Measurements from ENCODE around the gene MTR. TPM values are rescaled to one million over a fixed set of nuclear protein-coding genes. Genes with fewer than 3 reads are reported as not detected.
A peak's percentile ranks its signal among the peaks of the same experiment; 100 is the strongest.

MTR gene
- total RNA-seq, 6 experiments from 2014 or later: 9.4 to 15.4 (median 11.8) TPM

DNA sequence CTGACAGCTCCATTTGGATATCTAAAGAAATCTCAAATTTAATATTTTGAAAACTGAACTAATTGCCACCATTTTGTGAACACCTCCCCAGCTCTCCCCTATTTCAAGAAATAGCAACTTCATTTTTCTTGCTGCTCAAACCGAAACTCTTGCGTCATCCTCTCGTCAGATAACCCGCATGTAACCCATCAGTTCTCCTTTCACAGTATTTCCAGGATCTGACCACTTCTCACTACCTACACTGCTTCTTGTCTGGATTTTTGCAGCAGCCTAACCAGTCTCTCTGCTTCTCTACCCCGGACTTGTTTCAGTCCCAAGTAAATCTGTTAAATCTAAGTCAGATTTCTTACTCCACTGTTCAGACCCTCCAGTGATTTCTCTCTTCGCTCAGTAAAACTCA is 75.6 kb downstream of the MTR start:
- TF ChIP-seq, protein P1, sequence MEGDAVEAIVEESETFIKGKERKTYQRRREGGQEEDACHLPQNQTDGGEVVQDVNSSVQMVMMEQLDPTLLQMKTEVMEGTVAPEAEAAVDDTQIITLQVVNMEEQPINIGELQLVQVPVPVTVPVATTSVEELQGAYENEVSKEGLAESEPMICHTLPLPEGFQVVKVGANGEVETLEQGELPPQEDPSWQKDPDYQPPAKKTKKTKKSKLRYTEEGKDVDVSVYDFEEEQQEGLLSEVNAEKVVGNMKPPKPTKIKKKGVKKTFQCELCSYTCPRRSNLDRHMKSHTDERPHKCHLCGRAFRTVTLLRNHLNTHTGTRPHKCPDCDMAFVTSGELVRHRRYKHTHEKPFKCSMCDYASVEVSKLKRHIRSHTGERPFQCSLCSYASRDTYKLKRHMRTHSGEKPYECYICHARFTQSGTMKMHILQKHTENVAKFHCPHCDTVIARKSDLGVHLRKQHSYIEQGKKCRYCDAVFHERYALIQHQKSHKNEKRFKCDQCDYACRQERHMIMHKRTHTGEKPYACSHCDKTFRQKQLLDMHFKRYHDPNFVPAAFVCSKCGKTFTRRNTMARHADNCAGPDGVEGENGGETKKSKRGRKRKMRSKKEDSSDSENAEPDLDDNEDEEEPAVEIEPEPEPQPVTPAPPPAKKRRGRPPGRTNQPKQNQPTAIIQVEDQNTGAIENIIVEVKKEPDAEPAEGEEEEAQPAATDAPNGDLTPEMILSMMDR (IDR thresholded peaks at IDR 0.05): no peak
- no peak for DNase-seq
- no peaks in the 10 kb centered on the region for H3K9me3 ChIP-seq
- no peak overlapping the region for H3K27ac ChIP-seq
- intact Hi-C loops (cut with DNase I): no loop called here
- peaks cover 0 to 22% (median 4%) of the 10 kb centered on the region in 4 donors for H3K36me3 ChIP-seq
- H3K4me3 ChIP-seq: no peak overlapping the region
- H3K4me1 ChIP-seq: peaks cover 0 to 1% (median 0%) of the 10 kb centered on the region in 4 donors
- ATAC-seq: peak; percentile 36 to 57 (median 48)
- WGBS (ENCODE audit: insufficient coverage, low coverage, low lambda C conversion rate, missing lambda C conversion rate): 56% methylated on average over 6 of the region's 6 CpGs
- no peaks in the 10 kb centered on the region for H3K27me3 ChIP-seq

DNA sequence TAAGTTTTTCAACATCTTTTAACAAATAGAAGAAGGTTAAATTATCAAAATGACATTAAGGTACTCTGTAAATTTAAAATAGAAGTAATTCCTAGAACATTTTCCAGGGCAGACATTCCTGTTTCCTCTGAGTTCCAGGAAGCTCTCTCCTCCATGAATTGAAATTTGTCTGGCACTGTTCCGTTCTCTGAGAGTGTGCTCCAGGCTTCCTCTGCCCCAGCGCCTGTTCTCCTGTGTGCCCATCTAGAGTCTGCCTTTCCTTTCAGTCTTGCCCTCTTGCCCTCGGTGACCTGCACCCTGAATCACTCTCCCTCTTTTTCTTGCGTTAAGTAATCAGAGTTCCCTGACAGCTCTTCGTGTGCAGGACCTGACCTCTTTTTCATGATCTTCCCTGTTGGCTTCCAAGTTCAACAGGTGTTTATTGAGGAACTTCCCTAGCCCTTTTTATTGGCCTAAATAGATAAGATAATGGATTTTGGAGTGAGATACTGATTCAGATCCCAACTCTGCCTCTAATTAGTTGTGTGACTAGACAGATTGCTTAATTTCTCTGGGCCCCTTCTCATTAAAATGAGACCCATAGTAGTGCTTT is 77.1 kb downstream of the MTR start:
- Histone ChIP-seq H3K27ac (no peak overlapping the region), H3K4me3 (no peak overlapping the region), H3K36me3 (peaks cover 0 to 31% (median 4%) of the 10 kb centered on the region in 4 donors), H3K9me3 (no peaks in the 10 kb centered on the region), H3K27me3 (no peaks in the 10 kb centered on the region), H3K4me1 (no peaks in the 10 kb centered on the region)
- no peak for TF ChIP-seq POLR2A (IDR thresholded peaks at IDR 0.05)
- TF ChIP-seq, protein P1 (IDR thresholded peaks at IDR 0.05): no peak
- DNase-seq (no peak), ATAC-seq (no peak)
- intact Hi-C loops (cut with DNase I): no loop called here
- 64% methylated on average over 5 of the region's 5 CpGs for WGBS (ENCODE audit: insufficient coverage, low coverage, low lambda C conversion rate, missing lambda C conversion rate)

DNA sequence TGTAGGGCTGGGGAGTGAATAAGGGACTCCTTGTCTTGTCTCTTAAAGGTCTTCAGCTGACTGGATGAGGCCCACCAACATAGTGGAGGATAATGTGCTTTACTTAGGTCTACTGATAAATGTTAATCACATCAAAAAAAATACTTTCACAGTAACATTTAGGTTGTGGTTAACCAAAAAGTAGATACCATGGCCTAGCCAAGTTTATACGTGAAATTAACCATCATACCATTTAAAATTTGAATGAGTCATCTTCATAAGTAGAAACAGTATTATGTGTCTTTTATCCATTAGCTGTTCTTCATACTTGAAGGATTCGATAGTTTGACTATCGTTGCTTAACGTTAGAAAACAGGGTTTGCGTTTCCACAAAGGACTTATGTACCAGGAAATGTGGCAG is 80.9 kb downstream of the MTR start:
- 96% methylated on average over 5 of the region's 5 CpGs for WGBS (ENCODE audit: insufficient coverage, low coverage, low lambda C conversion rate, missing lambda C conversion rate)
- intact Hi-C loops (cut with DNase I): no loop called here

DNA sequence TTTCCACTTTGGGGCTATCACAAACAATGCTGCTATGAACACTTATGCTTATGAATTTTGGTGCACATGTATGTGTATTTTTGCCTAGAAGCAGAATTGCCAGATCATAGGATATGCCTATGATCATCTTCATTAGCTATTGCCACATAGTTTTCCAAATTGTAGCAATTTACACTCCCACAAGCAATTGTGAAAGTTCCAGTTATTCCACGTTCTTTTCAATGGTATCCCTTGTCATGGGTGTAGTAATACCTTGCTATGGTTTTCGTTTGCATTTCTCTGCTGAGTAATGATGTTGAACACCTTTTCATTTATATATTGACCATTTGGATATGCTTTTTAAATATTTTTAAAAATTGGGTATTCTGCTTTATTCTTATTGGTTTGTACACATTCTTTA is 82.6 kb downstream of the MTR start:
- intact Hi-C loops (cut with DNase I): no loop called here
- 77% methylated on average over 2 of the region's 2 CpGs for WGBS (ENCODE audit: insufficient coverage, low coverage, low lambda C conversion rate, missing lambda C conversion rate)

More for the DNA sequence above, 80.9 kb downstream of the MTR start:
- H3K27ac ChIP-seq: no peak overlapping the region
- H3K36me3 ChIP-seq: peaks cover 0 to 25% (median 3%) of the 10 kb centered on the region in 4 donors
- H3K9me3 ChIP-seq: no peaks in the 10 kb centered on the region
- no peaks in the 10 kb centered on the region for H3K4me1 ChIP-seq
- no peak overlapping the region for H3K4me3 ChIP-seq
- H3K27me3 ChIP-seq: no peaks in the 10 kb centered on the region
- DNase-seq: no peak
- ATAC-seq: no peak
- no peak for TF ChIP-seq POLR2A (IDR thresholded peaks at IDR 0.05)
- TF ChIP-seq, protein P1 (IDR thresholded peaks at IDR 0.05): no peak

More for the DNA sequence above, 82.6 kb downstream of the MTR start:
- ATAC-seq: no peak
- Histone ChIP-seq H3K27me3 (no peaks in the 10 kb centered on the region), H3K4me1 (no peaks in the 10 kb centered on the region), H3K27ac (no peak overlapping the region), H3K9me3 (no peaks in the 10 kb centered on the region), H3K4me3 (no peak overlapping the region), H3K36me3 (peaks cover 0 to 25% (median 3%) of the 10 kb centered on the region in 4 donors)
- DNase-seq: no peak
- no peak for TF ChIP-seq POLR2A (IDR thresholded peaks at IDR 0.05)
- TF ChIP-seq, protein P1 (IDR thresholded peaks at IDR 0.05): no peak
